Natural killer cell (primary cell): ENCODE measurements around the gene RASGEF1C. TPM values are rescaled to one million over a fixed set of nuclear protein-coding genes. Genes with fewer than 3 reads are reported as not detected.

Source experiments
- ATAC-seq, 3 donors: fragments of 150-1000 bp in 2 of 3; fragments of 200-7000 bp in 1 of 3; cut with Tn5 transposase; 1 replicate in 1 of 3; 2 replicates in 2 of 3; pipeline ENCODE4 v1.10.0; 2021; ENCODE audit warnings: mild to moderate bottlenecking in 2 of 3, moderate library complexity in 2 of 3
- DNase-seq, 2 donors: peaks; one replicate each; pipeline versions ENCODE4 v3.0.0 to v3.0.0-alpha.2; 2013 to 2021; ENCODE audit warnings: mixed read lengths in 1 of 2
- H3K27ac ChIP-seq: one replicate; pipeline ENCODE4 v1.5.1; 2013; ENCODE audit warnings: mild to moderate bottlenecking, low read length
- H3K27me3 ChIP-seq: one replicate; pipeline ENCODE4 v1.6.1; 2013; ENCODE audit warnings: low read length; ENCODE audit not compliant: control insufficient read depth, insufficient read depth
- H3K36me3 ChIP-seq: one replicate; pipeline ENCODE4 v1.6.1; 2013; ENCODE audit warnings: low read length; ENCODE audit not compliant: control insufficient read depth, insufficient read depth
- H3K4me1 ChIP-seq: one replicate; pipeline ENCODE4 v1.6.1; 2013; ENCODE audit warnings: low read length; ENCODE audit not compliant: control insufficient read depth, insufficient read depth
- H3K4me3 ChIP-seq: one replicate; pipeline ENCODE4 v1.5.1; 2013; ENCODE audit warnings: low read length
- H3K9me3 ChIP-seq: one replicate; pipeline ENCODE4 v1.6.1; 2013; ENCODE audit warnings: low read length; ENCODE audit not compliant: control insufficient read depth, insufficient read depth
- H3K27ac Mint-ChIP-seq, 2 donors: one replicate each; pipeline ENCODE4 v1.8.0; 2022; ENCODE audit warnings: mild to moderate bottlenecking in 2 of 2, mixed read lengths in 2 of 2, moderate library complexity in 1 of 2
- H3K27me3 Mint-ChIP-seq, 2 donors: one replicate each; pipeline ENCODE4 v1.8.0; 2022; ENCODE audit warnings: low read depth in 2 of 2, mixed read lengths in 2 of 2
- H3K36me3 Mint-ChIP-seq: one replicate; pipeline ENCODE4 v1.8.0; 2022; ENCODE audit warnings: mixed read lengths
- H3K4me1 Mint-ChIP-seq, 2 donors: one replicate each; pipeline ENCODE4 v1.8.0; 2022; ENCODE audit warnings: mixed read lengths in 2 of 2
- H3K4me3 Mint-ChIP-seq: one replicate; pipeline ENCODE4 v1.8.0; 2022; ENCODE audit warnings: mild to moderate bottlenecking, moderate library complexity, mixed read lengths
- H3K9me3 Mint-ChIP-seq, 2 donors: one replicate each; pipeline ENCODE4 v1.8.0; 2022; ENCODE audit warnings: mixed read lengths in 2 of 2
- CTCF ChIP-seq: fragments of 200-600 bp; IDR thresholded peaks from one replicate; pipeline ENCODE4 v1.8.0; 2022; ENCODE audit warnings: antibody characterized with exemption
- WGBS: methylation state at CpG from one replicate; pipeline ENCODE4 v1.1.7; 2013; ENCODE audit warnings: missing lambda C conversion rate; ENCODE audit not compliant: insufficient coverage; 5-methylcytosine and 5-hydroxymethylcytosine counted together
- intact Hi-C: fragments of 100-400 bp; cut with micrococcal nuclease; formaldehyde crosslinking; loops from one replicate; pipeline ENCODE4 v1.14.2; 2022
- total RNA-seq, 4 donors: library from RNA; stranded (reverse); fragments of 120-200 nt in 1 of 4; gene quantifications; one replicate each; pipeline versions ENCODE4 v1.2.3 to v1.2.4, GENCODE V29; 2013 to 2022

RASGEF1C gene
- total RNA-seq, 3 donors from 2014 or later (not counting 1 experiment from before 2014, with no cell fraction given) = not detected

GRCh38 chr5:180111273-180112002, 97.6 kb downstream of the RASGEF1C start:
- Histone ChIP-seq H3K9me3 (peaks cover 6% of the 10 kb centered on the region), H3K36me3 (no peaks in the 10 kb centered on the region), H3K27ac (no peak overlapping the region), H3K4me3 (no peak overlapping the region), H3K4me1 (no peaks in the 10 kb centered on the region), H3K27me3 (no peaks in the 10 kb centered on the region)
- Mint-ChIP-seq H3K27me3 (peaks cover 3 to 8% of the 10 kb centered on the region in 2 donors), H3K9me3 (peaks cover 5 to 9% of the 10 kb centered on the region in 2 donors), H3K4me1 (no peaks in the 10 kb centered on the region), H3K36me3 (peaks cover 11% of the 10 kb centered on the region), H3K4me3 (no peak overlapping the region), H3K27ac (no peak overlapping the region)
- no peak for ATAC-seq
- no peak for DNase-seq
- WGBS = 88% methylated on average over 7 of the region's 7 CpGs
- no peak for TF ChIP-seq CTCF
- intact Hi-C loops = no loop called here

GRCh38 chr5:180109920-180110319, 99.1 kb downstream of the RASGEF1C start:
- Histone ChIP-seq H3K9me3 (peaks cover 6% of the 10 kb centered on the region), H3K27ac (no peak overlapping the region), H3K4me1 (no peaks in the 10 kb centered on the region), H3K27me3 (no peaks in the 10 kb centered on the region), H3K36me3 (no peaks in the 10 kb centered on the region), H3K4me3 (no peak overlapping the region)
- peaks cover 6 to 12% of the 10 kb centered on the region in 2 donors for H3K27me3 Mint-ChIP-seq
- intact Hi-C loops = no loop called here
- H3K4me3 Mint-ChIP-seq = no peak overlapping the region
- H3K9me3 Mint-ChIP-seq = peaks cover 5 to 12% of the 10 kb centered on the region in 2 donors
- no peaks in the 10 kb centered on the region for H3K4me1 Mint-ChIP-seq
- no peak overlapping the region for H3K27ac Mint-ChIP-seq
- WGBS = 81% methylated on average over 9 of the region's 9 CpGs
- no peak for ATAC-seq
- no peak for TF ChIP-seq CTCF
- DNase-seq = no peak
- H3K36me3 Mint-ChIP-seq = peaks cover 14% of the 10 kb centered on the region

- TF ChIP-seq CTCF = no peak
- H3K9me3 Mint-ChIP-seq = peaks cover 5 to 12% of the 10 kb centered on the region in 2 donors
- WGBS = no CpG with 5 or more reads among the region's 1 CpG
- DNase-seq (no peak), ATAC-seq (no peak)
- H3K4me3 Mint-ChIP-seq = no peak overlapping the region
- intact Hi-C loops = no loop called here
- Histone ChIP-seq H3K4me1 (no peaks in the 10 kb centered on the region), H3K27ac (no peak overlapping the region), H3K27me3 (no peaks in the 10 kb centered on the region), H3K36me3 (no peaks in the 10 kb centered on the region), H3K4me3 (no peak overlapping the region), H3K9me3 (peaks cover 6% of the 10 kb centered on the region)
- no peaks in the 10 kb centered on the region for H3K4me1 Mint-ChIP-seq
- H3K27ac Mint-ChIP-seq = no peak overlapping the region
- peaks cover 14% of the 10 kb centered on the region for H3K36me3 Mint-ChIP-seq
- peaks cover 6 to 21% of the 10 kb centered on the region in 2 donors for H3K27me3 Mint-ChIP-seq
Observed at GRCh38 chr5:180107005-180107404, 102.0 kb downstream of the RASGEF1C start.
